Purkinje cell (primary cell): ENCODE measurements around the gene RAD51D. TPM values are rescaled to one million over a fixed set of nuclear protein-coding genes. Genes with fewer than 3 reads are reported as not detected.

Experiments
- polyA plus RNA-seq: library from polyadenylated mRNA; unstranded; fragments of >200 nt; fragmentation: Nextera tagmentation; gene quantifications from 2 replicates; pipeline ENCODE4 v1.2.1, GENCODE V29; 2014

RAD51D gene
- 4.2 and 5.1 TPM in 2 replicates for polyA plus RNA-seq

GRCh38 chr17:35119370-35120165 lies at the start of gene RAD51D:
RAD51D (minus strand) TSS chr17:35119860; CDS start chr17:35119613, 247 bp downstream.

GRCh38 chr17:35147375-35147905 lies 27.8 kb upstream of the RAD51D start, which contains the start of gene UNC45B:
UNC45B (plus strand) TSS chr17:35147817; CDS start chr17:35148264, 447 bp downstream.

GRCh38 chr17:35141681-35142466 lies 22.2 kb upstream of the RAD51D start, which contains the start of gene NLE1:
NLE1 (minus strand) TSS chr17:35142303; CDS start chr17:35142275, 28 bp downstream.

GRCh38 chr17:35121315-35121714 lies 1.7 kb upstream of the RAD51D start, which contains the start of gene FNDC8:
FNDC8 (plus strand) TSS chr17:35121615; CDS start chr17:35121694, 79 bp downstream.

GRCh38 chr17:35063514-35064223 lies 56.0 kb downstream of the RAD51D start, which contains the start of gene RFFL:
RFFL (minus strand) TSS chr17:35063707; CDS start chr17:35026553, 37,154 bp downstream.

Other genes starting within 250 kb of the RAD51D start
- gene CCT6B, start 158.4 kb downstream of the RAD51D start, polyA plus RNA-seq, result 5.4 and 7.0 TPM in 2 replicates
- gene ZNF830, start 158.3 kb downstream of the RAD51D start, polyA plus RNA-seq, result 13.1 and 15.5 TPM in 2 replicates
- gene LIG3, start 139.3 kb downstream of the RAD51D start, polyA plus RNA-seq, result 8.4 and 10.0 TPM in 2 replicates
- gene RFFL, start 56.2 kb downstream of the RAD51D start, polyA plus RNA-seq, result 0.69 TPM in 1 of 2 replicates, not detected in the other
- gene FNDC8, start 1.8 kb upstream of the RAD51D start, polyA plus RNA-seq, result not detected in 2 replicates
- 1.1 and 2.9 TPM in 2 replicates for gene NLE1, start 22.4 kb upstream of the RAD51D start, polyA plus RNA-seq
- not detected in 2 replicates for gene UNC45B, start 28.0 kb upstream of the RAD51D start, polyA plus RNA-seq
- gene SLC35G3, start 74.5 kb upstream of the RAD51D start, polyA plus RNA-seq, result not detected in 2 replicates
- gene SLFN5, start 123.2 kb upstream of the RAD51D start, polyA plus RNA-seq, result 1.7 and 3.4 TPM in 2 replicates